ENCODE results near the gene KIF2A.

Gene KIF2A

DNA sequence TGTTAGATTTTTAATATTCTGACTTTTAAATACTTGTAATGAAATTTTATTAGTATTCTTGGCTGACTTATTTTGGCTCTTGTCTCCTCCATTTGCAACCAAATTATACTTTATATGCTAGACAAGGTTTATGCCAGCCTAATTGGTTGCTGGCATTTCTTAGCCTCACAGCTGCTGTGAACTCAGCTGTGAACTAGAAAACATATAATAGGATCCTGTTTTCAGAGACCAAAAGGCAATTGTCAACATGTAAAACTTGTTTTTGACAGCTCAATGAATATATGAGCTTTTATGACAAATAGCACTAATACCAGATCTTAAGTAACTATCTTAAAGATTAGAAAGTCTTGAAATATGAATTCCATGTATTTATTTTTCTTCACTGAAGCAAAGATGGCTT, 25.9 kb downstream of the KIF2A start:
- DNase-seq = no peak

DNA sequence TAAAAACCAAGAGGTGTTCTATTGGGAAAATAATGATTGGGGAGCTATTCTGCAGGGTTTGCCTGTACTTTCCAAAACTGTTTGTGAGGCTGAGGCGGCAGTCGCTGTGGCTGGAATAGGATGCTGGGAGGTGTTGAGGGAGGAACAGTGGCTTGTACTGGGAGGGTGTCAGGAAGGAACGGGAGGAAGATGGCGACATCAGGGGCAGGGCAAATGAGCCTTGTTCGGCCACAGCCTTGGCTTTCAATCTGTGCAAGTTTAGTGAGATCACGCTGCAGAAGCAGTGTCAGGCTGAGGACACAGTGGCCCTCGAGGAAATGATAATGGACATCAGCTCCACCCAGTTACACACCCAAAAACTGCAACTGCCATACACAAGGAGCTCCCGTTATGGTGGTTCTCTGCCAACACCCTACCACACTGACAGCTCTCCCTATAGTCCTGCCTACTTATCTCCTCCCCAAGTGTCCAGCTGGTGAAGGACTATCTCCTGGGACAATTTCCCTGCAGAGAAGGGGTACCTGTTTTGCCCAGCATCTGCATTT, 27.3 kb downstream of the KIF2A start:
- no peak for DNase-seq

DNA sequence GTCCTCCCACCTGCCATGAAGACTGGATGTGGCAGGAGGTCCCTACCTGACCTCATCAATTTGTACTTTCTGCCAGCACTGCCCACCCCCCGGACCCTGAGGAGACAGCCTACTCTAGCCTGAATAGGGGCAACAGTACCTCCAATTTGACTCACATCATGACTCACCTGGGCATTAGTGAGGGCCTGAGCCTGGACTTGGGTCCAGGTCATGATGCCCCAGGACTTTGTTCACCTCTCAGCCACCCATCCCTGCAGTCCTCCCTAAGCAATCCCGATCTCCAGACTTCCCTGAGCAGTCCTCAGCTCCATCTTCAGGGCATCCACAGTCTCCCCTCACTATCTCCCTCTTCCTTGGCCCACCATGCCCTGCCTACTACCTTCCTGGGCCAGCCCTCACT, 28.1 kb downstream of the KIF2A start:
- DNase-seq = no peak

DNA sequence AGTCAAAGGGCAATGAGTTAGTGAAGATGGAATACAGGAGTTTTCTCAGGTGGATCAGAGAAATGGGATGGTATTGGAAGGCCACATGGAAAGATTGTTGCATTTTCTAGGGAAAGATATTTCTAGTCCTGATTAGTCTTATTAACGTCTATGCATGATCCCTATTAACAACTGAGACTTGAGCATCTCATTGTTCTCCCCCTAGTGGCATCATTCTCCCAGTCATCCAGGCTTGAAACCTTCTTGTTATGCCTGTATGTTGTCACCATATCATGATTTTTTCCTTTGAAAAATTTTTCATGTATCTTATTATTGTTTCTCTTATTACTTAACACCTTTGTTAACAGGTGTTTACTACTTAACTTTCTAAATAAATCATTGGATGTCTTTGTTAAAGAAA, 34.4 kb downstream of the KIF2A start:
- no peak for DNase-seq

DNA sequence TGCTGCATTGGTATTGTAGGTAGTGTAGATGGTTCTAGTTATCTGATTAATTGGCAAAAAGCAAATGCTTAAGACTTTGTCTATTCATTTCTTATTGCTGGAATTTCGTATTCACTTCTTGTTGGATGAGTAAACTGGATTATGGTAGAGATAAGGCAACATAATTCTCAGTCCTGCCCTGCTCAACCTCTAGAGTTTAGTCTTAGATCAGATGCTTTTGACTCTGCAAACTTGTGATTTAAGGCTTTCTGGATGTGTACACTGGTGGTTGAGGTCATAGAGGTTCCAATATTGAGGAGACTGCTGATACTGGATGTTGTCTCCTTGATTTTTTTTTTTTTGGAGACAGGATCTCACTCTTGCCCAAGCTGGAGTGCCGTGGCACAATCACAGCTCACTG, 35.0 kb downstream of the KIF2A start:
- no peak for DNase-seq

DNA sequence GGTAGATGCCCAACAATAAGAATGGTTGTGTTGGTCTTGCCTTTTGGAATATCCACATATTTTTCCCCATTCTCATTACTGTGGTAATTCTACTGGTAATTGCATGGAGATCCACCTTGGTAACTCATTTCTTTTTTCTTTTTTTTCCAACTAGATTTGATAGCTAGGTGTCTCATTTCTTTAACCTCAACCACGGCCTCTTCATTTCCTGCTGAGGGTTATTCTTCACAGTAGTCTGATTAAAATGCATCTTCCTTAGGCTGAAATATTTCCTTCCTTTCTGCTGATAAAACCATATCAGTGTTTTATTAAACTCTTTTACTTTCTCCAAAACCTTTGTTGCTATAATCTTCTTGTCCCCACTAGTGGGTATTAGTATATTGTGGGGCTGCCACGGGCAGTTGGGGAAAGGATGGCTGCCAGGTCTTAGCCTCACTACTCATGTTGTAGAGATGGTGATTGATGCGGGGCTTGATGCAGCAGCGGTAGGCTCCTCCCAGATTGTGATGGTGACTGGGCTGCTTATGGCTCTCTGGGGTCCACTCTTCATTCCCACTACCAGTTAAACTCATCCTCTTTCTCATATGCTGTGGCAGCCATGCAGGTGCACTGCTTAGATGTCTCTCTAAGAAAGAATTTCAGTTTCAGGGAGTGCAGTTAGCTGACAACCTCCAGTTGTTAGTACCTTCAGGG, 35.9 kb downstream of the KIF2A start:
- DNase-seq = no peak

DNA sequence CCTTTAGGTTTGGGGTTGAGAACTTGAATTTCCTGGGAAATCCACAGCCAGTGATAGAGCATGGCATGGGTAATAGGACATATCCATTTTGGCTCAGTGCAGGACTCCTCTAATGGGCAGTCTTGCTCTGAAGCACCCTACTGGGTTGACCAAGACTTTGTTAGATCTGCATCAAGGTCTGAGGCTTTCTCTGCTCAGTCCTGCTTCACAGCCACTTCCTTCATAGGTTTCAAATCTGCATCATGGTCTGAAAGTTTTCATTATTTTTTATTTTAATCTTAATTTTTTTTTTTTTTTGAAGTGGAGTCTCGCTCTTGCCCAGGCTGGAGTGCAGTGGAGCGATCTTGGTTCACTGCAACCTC, 36.5 kb downstream of the KIF2A start:
- no peak for DNase-seq

DNA sequence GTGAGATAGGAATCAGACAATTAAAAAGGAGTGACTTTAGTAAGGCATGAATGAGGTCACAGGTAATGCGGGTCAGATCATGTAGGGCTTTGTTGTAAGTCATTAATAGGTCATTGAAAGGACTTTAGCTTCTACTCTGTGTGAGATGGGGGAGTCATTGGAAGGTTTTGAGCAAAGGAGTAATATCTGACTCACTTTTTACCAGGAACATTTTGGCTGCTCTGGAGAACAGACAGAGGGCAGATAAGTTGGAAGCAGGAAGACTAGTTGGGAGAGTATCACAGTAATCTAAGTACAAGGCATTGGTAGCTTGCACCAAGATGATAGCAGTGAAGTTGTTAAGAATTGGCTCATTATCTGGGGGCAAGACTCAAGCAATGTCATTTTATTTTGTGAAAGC, 37.4 kb downstream of the KIF2A start:
- DNase-seq = no peak

DNA sequence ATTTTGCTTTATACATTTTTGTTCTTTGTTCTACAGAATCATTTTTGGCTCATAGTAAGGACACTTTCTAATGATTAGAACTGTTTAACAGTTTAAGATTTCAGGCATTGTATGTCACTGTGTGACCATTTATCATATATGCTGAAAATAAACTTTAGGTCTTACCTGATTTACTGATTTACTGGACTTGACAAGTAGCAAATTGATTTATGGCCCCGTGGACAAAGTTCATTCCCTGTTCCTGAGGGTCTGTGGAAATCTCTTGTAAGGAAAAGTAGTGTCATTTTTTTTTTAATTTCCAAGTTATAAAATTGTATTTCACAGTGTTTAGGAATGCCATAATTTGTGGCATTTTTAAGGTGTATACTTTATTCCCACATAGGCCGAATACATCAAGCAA, 40.7 kb downstream of the KIF2A start:
- DNase-seq = no peak

DNA sequence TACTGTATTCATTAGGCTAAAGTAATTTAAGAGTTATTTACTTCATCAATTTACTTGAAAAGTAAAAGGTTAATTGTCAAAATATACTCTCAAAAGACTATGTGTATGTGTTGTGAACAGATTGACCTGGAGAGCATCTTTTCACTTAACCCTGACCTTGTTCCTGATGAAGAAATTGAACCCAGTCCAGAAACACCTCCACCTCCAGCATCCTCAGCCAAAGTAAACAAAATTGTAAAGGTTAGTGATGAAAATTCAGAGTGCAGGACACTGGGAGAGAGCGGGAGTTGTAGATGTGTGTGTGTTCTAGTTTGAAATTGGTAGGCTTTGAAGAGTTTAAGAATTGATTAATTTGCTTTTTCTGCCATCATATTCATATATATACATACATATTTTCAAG, 41.9 kb downstream of the KIF2A start:
- DNase-seq = no peak

DNA sequence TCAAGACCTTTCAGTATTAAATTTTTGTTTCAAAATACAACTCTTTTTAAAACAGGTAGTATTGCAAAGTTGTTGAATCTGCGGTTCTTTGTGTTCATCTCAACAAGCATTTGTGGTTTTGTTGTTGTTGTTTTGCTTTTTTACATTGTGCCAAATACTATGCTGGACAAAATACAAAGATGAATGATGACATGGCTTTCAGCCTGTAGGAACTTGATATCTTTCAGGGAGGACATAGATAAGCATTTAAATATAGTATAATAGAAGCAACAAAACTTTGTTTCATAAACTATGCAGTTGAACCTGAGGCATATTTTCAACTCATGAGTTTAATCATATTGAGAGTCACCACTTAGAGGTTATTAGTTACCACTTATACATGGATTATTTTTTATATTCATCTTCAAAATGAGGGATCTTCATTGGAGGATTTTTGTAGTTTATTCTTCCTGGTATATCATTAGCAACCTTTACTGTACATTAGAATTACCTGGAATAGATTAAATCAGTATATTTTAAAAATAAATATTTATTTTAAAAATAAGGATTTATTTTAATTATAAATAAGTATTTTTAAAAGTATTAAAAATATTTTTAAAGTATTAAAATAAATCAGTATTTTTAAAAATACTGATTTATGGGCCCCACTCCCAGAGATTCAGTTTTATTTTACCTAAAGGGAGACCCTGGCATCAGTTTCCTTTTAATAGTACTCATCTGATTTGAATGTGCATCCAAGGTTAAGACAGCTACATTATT, 42.9 kb downstream of the KIF2A start:
- DNase-seq = no peak

DNA sequence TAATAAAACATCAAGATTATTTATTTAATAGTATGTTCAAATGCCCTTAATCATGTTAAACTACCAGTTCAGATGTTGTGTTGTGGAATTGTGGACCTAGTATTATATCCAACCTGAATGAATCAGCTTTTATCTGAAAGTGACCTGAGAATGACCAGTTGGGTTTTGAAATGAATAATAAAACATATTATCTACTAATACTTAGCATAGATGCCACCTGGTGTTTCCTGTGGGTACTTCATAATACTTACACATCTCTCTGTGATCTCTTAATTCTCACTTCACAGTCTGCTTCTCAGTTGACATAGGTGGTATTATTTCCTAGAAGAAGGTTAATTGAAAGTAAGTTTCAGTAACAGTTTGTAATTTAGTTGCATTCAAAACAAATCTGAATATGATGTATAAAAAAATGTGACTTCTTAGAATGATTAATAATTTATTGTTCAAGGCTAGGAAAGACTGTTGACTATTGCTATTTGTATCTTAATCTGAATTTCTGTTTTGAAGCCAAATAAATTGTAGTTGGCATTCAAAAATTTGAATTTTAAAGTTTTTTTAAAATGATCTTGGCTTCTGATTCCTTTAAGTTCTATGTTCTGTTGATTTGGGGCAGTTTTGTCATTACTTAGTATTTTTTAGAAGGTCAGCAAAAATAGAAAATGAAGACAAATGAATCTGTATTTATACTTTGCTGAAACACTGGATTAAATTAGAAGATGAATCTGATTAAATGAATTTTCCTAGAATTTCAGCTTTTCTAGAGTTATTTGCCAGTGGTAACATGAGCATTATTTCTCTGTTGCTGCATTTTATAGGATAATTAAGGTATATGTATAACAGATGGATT, 48.2 kb downstream of the KIF2A start:
- DNase-seq = peak; percentile 30

DNA sequence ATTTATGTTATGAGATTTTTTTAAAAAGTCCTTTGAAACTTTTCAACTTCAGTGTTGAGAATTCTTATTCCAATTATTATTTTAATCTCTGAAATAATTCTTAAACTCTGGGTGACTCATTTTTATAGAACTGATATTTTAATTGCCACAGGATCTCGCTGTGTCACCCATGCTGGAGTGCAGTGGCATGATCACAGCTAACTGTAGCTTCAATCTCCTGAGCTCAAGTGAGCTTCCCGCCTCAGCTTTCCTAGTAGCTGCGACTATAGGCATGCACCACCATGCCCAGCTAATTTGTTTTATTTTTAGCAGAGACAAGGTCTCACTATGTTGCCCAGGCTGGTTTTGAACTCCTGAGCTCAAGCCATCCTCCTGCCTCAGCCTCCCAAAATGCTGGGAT, 56.7 kb downstream of the KIF2A start:
- DNase-seq = no peak

DNA sequence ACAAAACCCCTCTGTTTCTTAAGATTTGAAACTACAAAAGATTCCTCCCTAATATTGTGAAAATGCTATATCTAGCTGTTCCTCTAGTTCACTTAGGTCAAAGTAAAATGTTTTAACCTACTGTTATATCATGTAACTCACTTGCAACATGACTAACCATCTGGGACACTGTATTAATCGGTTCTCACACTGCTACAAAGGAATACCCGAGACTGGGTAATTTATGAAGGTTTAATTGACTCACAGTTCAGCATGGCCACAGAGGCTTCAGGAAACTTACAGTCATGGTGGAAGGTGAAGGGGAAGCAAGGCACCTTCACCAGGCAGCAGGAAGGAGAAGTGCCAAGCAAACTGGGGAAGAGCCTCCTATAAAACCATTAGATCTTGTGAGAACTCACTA, 63.0 kb downstream of the KIF2A start:
- DNase-seq = no peak

DNA sequence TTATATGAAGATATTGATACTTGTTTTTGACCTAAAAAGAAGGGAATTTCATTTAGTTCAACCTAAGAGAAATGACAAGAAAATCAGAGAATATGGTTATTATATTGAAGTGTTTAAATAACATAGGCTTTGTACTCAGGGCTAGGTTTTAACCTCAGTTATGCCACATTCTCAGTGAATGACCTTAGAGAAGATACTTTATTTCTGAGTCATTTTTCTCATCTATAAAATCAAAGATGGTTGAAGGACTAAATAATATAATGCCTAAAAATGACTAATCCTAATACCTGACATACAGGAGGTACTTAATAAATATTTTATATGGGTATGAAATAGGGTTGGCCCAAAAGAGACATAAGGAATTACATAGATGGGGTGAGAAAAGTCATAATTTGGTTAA, 65.4 kb downstream of the KIF2A start:
- no peak for DNase-seq

DNA sequence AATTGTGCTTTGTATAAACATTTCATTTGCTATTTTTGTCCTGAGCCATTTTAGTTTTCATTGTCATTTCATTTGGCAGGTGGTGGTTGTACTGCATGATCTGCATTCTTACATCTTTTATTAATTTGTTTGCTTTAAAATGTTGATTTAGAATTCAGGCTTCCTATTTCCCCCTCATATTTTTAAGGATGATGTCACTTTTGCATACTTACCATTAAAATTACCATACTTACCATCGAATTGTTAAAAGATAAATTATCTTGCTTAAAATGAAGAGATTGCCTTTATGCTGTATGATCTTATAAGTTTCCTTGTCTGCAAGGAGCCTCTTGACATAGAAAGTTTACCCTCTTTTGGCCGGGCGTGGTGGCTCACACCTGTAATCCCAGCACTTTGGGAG, 66.6 kb downstream of the KIF2A start:
- DNase-seq = no peak

DNA sequence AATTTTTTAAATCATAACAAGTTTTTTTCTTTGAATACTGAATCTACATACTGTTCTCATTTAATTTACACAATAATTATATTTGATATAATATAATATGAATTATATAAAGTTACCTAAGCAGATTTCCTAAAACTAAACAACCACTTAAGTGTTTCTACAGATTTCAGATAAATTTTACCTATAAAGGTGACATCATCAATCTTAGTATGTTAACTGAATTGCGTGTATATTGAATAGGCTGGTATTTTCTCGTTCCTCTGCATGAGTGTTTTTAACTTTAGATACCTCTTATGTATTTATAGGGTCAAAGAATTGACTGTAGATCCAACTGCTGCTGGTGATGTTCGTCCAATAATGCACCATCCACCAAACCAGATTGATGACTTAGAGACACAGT, 67.4 kb downstream of the KIF2A start:
- DNase-seq = no peak

DNA sequence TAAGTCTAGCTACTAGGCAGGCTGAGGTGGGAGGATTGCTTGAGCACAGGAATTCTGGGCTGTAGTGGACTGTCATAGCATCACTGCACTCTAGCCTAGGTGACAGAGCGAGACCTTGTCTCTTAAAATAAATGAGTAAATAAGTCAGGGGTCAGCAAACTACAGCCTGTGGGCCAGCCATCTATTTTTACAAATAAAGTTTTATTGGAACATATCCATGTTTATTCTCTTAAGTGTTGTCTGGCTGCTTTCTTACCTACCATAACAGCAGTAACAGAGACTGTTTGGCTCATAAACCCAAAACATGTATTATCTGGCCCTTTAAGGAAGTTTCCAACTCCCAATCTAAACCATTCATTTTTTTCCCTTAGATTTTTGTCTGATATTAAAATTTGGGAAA, 68.1 kb downstream of the KIF2A start:
- DNase-seq = no peak

DNA sequence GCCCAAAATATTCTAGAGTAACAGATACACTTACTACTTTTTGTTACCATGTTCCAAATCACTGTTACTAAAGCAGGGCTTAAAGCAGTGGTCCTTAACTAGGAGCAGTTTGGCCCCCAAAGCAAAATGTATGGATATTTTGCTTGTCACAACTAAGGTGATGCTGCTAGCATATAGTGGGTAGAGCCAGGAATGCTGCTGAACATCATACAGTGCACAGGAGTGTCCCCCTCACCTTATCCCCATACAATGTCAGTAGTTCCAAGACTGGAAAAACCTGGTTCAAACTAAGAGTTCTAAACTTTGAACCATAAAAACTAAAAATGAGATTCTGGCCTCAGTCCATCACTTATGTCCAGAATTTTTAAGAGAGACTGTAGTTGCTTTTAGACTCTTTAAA, 69.6 kb downstream of the KIF2A start:
- DNase-seq = no peak

DNA sequence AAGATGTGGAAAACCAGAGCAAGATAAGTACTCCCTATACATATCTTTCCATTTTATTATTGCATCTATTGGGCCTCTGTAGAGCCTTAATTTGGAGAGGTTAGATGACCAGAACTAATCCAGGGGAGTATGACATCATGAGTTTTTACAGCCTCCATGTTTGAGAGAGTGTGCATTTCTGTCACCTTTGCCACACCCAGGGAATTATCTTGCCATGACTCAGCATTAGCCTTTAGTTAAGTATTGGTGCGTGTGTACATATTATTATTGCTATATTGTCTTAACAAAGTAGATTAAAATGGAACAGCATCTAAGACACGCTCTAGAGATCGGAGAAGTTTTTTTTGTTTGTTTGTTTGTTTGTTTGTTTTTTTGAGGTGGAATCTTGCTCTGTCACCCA, 70.1 kb downstream of the KIF2A start:
- DNase-seq = no peak

DNA sequence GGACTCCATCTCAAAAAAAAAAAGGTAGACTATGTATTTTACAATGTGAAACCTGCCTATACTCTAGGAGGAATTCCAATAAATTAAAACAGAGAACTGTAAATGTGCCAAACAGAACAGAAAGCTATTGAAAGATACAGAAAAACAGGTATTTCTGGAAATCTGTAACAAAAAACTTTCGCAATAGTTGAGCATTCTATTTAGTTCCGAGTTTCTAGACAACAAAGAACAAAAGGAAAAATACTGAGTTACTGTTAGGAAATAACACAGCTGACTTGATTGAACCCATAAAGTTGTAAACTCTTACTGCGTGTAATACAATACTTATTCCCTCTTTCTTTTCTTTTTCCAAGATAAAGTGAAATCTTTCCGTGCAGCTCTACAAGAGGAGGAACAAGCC, 79.1 kb downstream of the KIF2A start:
- no peak for DNase-seq

DNA sequence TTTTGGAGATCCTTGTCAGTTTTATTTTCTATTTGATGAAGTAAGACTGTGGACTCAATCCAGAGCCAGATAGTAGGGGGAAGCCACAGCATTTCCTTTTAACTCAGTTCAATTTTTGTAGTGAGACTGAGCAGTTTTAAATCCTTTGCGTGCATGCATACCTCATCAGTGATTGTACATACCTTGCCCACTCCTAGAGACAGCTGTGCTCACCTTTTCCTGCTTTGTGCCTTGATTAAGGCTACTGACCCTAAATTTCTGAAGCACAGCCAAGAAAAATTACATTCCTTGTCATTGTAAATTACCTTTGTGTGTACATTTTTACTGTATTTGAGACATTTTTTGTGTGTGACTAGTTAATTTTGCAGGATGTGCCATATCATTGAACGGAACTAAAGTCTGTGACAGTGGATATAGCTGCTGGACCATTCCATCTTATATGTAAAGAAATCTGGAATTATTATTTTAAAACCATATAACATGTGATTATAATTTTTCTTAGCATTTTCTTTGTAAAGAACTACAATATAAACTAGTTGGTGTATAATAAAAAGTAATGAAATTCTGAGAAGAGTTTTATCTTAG, 79.9 kb downstream of the KIF2A start:
- DNase-seq = no peak

DNA sequence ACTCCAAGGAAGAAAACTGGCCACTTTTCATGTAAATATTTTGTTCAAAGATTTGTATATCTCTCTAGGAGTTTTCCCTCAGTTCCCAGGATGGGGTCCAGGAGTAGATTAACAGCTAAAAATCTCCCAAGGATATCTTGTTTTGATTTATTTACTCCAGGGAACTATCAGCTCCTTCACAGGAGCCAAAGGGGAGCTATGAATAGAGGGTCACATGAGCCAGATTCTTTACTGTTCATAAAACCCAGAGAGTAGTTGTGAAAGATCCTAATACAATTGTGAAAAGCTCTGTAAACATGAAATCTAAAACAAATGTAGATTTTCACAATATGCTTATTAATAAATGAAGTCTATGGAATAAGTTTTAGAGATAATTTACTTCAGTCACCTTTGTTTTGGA, 80.8 kb downstream of the KIF2A start:
- no peak for DNase-seq

Measured in NCI-H2029 (cell line).